ENCODE measurements around the gene AMN.

The AMN gene

GRCh38 chr14:102948698-102949061 is 26.2 kb downstream of the AMN start:
- no peak for DNase-seq (ENCODE audit: low spot score)
- CTCF ChIA-PET, result no interaction called here
- peak overlapping the region; percentile 18; the same call in 1 of the 2 replicates for H3K27ac ChIP-seq
- POLR2A ChIA-PET (ENCODE audit: low non-redundant PET), result no interaction called here
- TF ChIP-seq CTCF (conservative IDR thresholded peaks at IDR 0.05; ENCODE audit: low read depth), result no peak

- ChIA-PET POLR2A (ENCODE audit: low non-redundant PET) (no interaction called here), CTCF (interaction anchor here (0.6 kb wide), 1 partner anchor 68 kb away, joined by 6 read pairs; no protein-coding TSS in a partner anchor)
- DNase-seq (ENCODE audit: low spot score), result no peak
- peak overlapping the region; percentile 18 for H3K27ac ChIP-seq
- no peak for TF ChIP-seq CTCF (conservative IDR thresholded peaks at IDR 0.05; ENCODE audit: low read depth)
Observed at GRCh38 chr14:102949062-102949800, 26.8 kb downstream of the AMN start.

DNA sequence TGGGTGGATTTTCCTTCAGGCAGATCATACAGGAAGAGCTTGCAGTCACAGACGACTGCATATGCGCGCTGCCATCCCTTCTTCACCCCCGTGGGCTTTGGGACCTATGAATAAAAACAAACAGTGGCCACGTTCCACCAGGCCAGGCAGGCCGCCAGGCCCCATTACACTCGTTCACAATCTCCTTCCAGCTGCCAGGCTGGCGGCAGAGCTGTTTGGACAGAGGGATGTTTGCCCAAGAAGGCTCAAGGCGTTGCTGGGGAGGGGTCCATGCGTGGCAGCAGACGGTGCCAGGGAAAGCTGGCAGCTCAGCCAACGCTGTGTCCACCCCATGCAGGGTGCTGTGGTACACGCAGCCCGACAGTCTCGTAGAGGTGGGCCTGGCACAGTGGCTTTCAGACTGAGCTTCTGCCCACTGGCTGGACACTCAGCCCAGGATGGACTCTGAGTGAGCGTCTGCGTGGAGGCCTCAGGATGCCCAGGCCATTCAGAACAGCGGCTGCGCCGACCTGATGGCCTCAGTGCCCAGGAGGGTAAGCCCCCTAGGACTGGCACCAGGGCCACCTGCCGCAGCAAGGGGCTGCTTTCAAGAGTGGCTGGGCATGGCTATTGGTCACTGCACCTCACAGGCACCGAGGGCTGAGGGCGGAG is 27.5 kb downstream of the AMN start:
- H3K27ac ChIP-seq, result peak overlapping the region; percentile 11
- CTCF ChIA-PET, result interaction anchor here (0.6 kb wide), 1 partner anchor 69 kb away, joined by 6 read pairs; no protein-coding TSS in a partner anchor
- DNase-seq (ENCODE audit: low spot score), result no peak
- POLR2A ChIA-PET (ENCODE audit: low non-redundant PET), result no interaction called here
- TF ChIP-seq CTCF (conservative IDR thresholded peaks at IDR 0.05; ENCODE audit: low read depth), result no peak

DNA sequence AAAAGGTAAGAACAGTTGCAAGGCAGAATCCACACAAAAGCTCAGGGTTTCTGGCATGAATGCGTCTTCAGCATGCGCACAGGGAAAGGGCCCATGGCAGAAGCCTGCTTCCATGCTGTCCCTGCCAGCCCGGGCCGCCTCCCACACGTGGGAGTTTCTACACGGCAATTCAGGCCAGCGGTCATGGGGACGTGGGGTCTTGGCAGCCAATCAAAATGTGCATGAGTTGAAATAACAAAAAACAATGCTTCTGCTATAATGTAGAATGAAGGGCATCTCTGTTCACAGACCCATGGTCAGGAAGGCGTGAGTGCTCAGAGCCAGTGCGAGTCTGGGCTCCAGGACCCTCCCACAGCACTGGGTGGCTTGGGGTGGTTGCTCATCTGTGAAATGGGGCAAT is 28.6 kb downstream of the AMN start:
- ChIA-PET CTCF (no interaction called here), POLR2A (ENCODE audit: low non-redundant PET) (no interaction called here)
- no peak for TF ChIP-seq CTCF (conservative IDR thresholded peaks at IDR 0.05; ENCODE audit: low read depth)
- DNase-seq (ENCODE audit: low spot score), result no peak
- peak overlapping the region; percentile 11; the same call in 1 of the 2 replicates for H3K27ac ChIP-seq

- H3K27ac ChIP-seq, result no peak overlapping the region
- ChIA-PET POLR2A (ENCODE audit: low non-redundant PET) (no interaction called here), CTCF (no interaction called here)
- TF ChIP-seq CTCF (conservative IDR thresholded peaks at IDR 0.05; ENCODE audit: low read depth), result no peak
- no peak for DNase-seq (ENCODE audit: low spot score)
Observed at GRCh38 chr14:102951799-102952198, 29.3 kb downstream of the AMN start.

DNA sequence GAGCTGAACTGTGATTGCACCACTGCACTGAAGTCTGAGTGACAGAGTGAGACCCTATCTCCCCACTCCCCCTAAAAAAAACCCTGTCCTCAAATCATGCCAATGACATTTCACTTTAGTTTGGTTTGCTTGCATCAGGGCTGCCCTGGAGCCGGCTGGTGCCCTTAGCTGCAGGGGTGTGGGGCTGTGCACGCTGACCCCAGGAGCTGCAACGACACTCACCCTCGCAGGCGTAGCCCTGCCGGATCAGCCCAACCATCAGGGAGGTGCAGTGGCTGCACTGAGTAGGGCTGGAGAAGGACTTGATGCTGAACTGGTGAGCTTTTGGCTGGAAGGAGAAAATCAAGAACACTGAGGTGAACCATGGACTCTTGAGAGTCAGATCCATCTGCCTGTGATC is 29.8 kb downstream of the AMN start:
- CTCF ChIA-PET, result no interaction called here
- no peak overlapping the region for H3K27ac ChIP-seq
- DNase-seq (ENCODE audit: low spot score), result no peak
- POLR2A ChIA-PET (ENCODE audit: low non-redundant PET), result no interaction called here
- no peak for TF ChIP-seq CTCF (conservative IDR thresholded peaks at IDR 0.05; ENCODE audit: low read depth)

Measured in RWPE1 (cell line).